Type B pancreatic cell (in vitro differentiated cells): Measurements from ENCODE around the gene CD200R1. TPM values are rescaled to one million over a fixed set of nuclear protein-coding genes. Genes with fewer than 3 reads are reported as not detected.

Source experiments
- DNase-seq: peaks from one replicate; pipeline ENCODE4 v3.0.0; 2021; ENCODE audit warnings: mixed read lengths; ENCODE audit not compliant: unreplicated experiment; ENCODE audit errors: extremely low spot score
- H3K27ac Mint-ChIP-seq: 2 replicates; pipeline ENCODE4 v1.8.0; 2021; ENCODE audit warnings: mild to moderate bottlenecking, mixed read lengths
- H3K27me3 Mint-ChIP-seq: 2 replicates; pipeline ENCODE4 v1.8.0; 2021; ENCODE audit warnings: mixed read lengths
- H3K36me3 Mint-ChIP-seq: 2 replicates; pipeline ENCODE4 v1.8.0; 2021; ENCODE audit warnings: mixed read lengths
- H3K4me1 Mint-ChIP-seq: one replicate; pipeline ENCODE4 v1.8.0; 2021; ENCODE audit warnings: mixed read lengths; ENCODE audit not compliant: unreplicated experiment
- H3K4me3 Mint-ChIP-seq: 2 replicates; pipeline ENCODE4 v1.8.0; 2021; ENCODE audit warnings: mild to moderate bottlenecking, mixed read lengths
- H3K9me3 Mint-ChIP-seq: 2 replicates; pipeline ENCODE4 v1.8.0; 2021; ENCODE audit warnings: mixed read lengths
- total RNA-seq: library from RNA; stranded (reverse); gene quantifications from 2 replicates; pipeline ENCODE4 v1.2.1, GENCODE V29; 2021; ENCODE audit warnings: low replicate concordance
- TF ChIP-seq, protein P1 (sequence below): fragments of 200-600 bp; sonication (generic); conservative IDR thresholded peaks from 2 replicates; pipeline ENCODE4 v1.5.0; 2021; ENCODE audit warnings: antibody characterized with exemption, mild to moderate bottlenecking

The CD200R1 gene
- total RNA-seq, 1 donor from 2014 or later: 2.1 TPM

DNA sequence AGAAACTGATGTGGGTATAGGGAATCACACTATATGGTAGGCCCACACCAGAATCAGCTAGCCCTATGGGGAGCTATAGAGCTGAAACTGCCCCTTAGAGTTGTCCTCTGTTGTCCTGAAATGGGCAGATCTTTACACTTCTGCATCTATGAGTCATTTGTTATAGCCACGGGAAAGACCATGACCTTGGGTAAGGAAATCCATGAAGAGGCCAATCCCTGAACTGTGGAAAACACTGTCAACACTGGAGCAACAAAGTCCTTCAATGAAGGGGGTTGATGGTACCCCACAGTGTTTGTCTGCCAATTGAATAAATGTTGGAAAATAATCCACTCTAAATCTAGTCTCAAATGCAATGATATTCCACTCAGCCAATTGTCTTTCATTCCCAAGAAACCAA, 5.2 kb upstream of the CD200R1 start:
- DNase-seq: no peak
- Mint-ChIP-seq H3K27ac (no peak overlapping the region), H3K9me3 (no peaks in the 10 kb centered on the region), H3K27me3 (no peaks in the 10 kb centered on the region), H3K4me3 (no peak overlapping the region), H3K4me1 (no peaks in the 10 kb centered on the region), H3K36me3 (no peaks in the 10 kb centered on the region)
- TF ChIP-seq, protein P1, sequence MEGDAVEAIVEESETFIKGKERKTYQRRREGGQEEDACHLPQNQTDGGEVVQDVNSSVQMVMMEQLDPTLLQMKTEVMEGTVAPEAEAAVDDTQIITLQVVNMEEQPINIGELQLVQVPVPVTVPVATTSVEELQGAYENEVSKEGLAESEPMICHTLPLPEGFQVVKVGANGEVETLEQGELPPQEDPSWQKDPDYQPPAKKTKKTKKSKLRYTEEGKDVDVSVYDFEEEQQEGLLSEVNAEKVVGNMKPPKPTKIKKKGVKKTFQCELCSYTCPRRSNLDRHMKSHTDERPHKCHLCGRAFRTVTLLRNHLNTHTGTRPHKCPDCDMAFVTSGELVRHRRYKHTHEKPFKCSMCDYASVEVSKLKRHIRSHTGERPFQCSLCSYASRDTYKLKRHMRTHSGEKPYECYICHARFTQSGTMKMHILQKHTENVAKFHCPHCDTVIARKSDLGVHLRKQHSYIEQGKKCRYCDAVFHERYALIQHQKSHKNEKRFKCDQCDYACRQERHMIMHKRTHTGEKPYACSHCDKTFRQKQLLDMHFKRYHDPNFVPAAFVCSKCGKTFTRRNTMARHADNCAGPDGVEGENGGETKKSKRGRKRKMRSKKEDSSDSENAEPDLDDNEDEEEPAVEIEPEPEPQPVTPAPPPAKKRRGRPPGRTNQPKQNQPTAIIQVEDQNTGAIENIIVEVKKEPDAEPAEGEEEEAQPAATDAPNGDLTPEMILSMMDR: no peak

DNA sequence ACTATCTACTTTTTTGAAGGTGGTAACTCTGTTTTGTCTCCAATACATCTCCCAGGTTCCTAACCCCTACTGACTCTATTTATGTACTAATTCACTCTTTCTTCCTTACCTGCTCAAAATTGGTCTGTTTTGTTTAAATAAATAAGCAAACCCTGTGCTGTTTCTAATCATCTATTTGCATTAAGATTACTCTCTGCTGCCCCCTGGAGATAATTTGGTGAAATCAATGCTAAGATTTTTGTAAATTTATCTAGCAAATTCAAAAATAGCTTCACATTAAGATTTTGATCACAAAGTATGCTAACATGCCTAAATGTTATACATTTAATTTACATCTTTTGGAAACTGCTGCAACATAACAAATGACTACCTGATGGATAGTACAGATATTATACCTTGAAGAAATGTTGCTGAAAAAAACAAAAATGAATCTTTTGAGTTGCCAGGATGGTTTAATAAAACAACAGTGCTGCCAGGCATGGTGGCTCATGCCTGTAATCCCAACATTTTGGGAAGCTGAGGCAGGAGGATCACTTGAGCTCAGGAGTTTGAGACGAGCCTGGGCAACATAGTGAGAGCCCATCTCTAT, 4.4 kb upstream of the CD200R1 start:
- DNase-seq: no peak
- Mint-ChIP-seq H3K9me3 (no peaks in the 10 kb centered on the region), H3K36me3 (no peaks in the 10 kb centered on the region), H3K4me3 (no peak overlapping the region), H3K27ac (no peak overlapping the region), H3K4me1 (no peaks in the 10 kb centered on the region), H3K27me3 (no peaks in the 10 kb centered on the region)
- TF ChIP-seq, protein P1: peak; percentile 93

DNA sequence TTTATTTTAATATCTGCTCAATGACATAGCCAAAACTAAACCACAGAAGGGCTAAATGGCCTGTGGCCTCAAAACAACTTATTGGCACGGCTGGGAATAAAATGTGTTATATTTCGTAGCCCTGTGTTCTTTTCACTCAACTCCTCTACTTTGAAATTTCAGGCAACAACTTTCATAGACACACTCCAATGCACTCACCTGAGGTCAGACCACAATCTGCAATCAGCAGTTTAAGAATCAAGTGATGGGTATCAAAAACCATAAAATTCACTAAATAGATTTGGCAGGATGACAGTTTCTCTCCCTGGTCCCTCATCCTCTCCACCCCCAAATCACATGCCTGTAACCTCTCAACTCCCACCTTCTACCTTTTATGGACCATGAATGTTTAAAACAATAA, 2.0 kb upstream of the CD200R1 start:
- H3K9me3 Mint-ChIP-seq: no peaks in the 10 kb centered on the region
- no peaks in the 10 kb centered on the region for H3K4me1 Mint-ChIP-seq
- no peak for DNase-seq
- H3K36me3 Mint-ChIP-seq: no peaks in the 10 kb centered on the region
- H3K4me3 Mint-ChIP-seq: no peak overlapping the region
- TF ChIP-seq, protein P1: no peak
- no peak overlapping the region for H3K27ac Mint-ChIP-seq
- H3K27me3 Mint-ChIP-seq: no peaks in the 10 kb centered on the region

DNA sequence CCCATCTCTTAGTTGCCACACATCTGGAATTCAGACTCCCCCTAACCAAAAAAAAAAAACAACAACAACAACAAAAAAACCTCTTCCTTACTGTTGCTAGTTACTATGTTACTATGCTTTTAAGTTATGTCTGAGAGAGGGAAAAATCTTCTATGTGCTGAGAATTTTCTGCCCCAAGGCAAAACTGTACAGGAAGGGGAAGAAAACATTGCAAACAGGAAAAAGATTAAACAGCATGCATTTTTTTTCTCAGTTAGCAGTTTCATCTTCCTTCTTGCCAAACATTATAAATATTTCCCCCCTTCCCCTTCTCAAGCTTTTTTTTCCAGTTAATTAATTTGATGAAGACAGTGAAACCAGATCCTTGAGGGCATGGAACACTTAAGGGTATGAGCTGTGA, 1.1 kb upstream of the CD200R1 start:
- no peaks in the 10 kb centered on the region for H3K9me3 Mint-ChIP-seq
- no peak overlapping the region for H3K4me3 Mint-ChIP-seq
- no peaks in the 10 kb centered on the region for H3K36me3 Mint-ChIP-seq
- DNase-seq: no peak
- TF ChIP-seq, protein P1: no peak
- H3K27me3 Mint-ChIP-seq: no peaks in the 10 kb centered on the region
- no peaks in the 10 kb centered on the region for H3K4me1 Mint-ChIP-seq
- no peak overlapping the region for H3K27ac Mint-ChIP-seq

DNA sequence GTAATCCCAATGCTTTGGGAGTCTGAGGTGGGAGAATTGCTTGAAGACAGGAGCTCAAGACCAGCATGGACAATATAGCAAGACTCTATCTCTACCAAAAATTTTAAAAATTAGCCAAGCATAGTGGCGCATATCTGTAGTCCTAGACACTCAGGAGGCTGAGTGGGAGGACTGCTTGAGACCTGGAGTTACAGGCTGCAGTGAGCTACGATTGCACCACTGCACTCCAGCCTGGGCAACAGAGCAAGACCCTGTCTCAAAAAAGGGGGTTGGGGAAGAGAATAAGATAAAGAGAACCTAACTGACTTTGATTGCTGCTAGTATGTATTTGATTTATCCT, 755 bp downstream of the CD200R1 start:
- no peak overlapping the region for H3K27ac Mint-ChIP-seq
- TF ChIP-seq, protein P1: no peak
- no peak overlapping the region for H3K4me3 Mint-ChIP-seq
- H3K27me3 Mint-ChIP-seq: no peaks in the 10 kb centered on the region
- no peak for DNase-seq
- H3K9me3 Mint-ChIP-seq: no peaks in the 10 kb centered on the region
- H3K36me3 Mint-ChIP-seq: no peaks in the 10 kb centered on the region
- no peaks in the 10 kb centered on the region for H3K4me1 Mint-ChIP-seq
